GM12878 (cell line): ENCODE measurements around the gene ARID3A.

ENCODE experiments used
- ATF2 ChIP-seq: IDR thresholded peaks from 2 replicates; pipeline ENCODE4 v1.6.1; 2012; ENCODE audit warnings: low read length, inconsistent platforms
- CBX3 ChIP-seq: fragments of 200-600 bp; sonication (generic); IDR thresholded peaks from 2 replicates; pipeline ENCODE4 v1.6.1; 2016; ENCODE audit warnings: low read depth, borderline replicate concordance
- CHD1 ChIP-seq: IDR thresholded peaks from 2 replicates; pipeline ENCODE4 v1.6.1; 2012; ENCODE audit warnings: low read depth, low read length, improper control_type of control experiment
- CTCF ChIP-seq, 3 experiments: IDR thresholded peaks in 2 of 3; conservative IDR thresholded peaks in 1 of 3; 2 replicates each; pipeline ENCODE4 v1.5.1; 2011; ENCODE audit warnings: low read depth in 3 of 3, low read length in 3 of 3, mild to moderate bottlenecking in 3 of 3, control low read depth in 2 of 3, moderate library complexity in 2 of 3, inconsistent platforms in 1 of 3, mixed read lengths in 1 of 3; ENCODE audit not compliant: control insufficient read depth in 2 of 3, insufficient read depth in 1 of 3; ENCODE audit errors: extremely low read depth in 1 of 3
- ESRRA ChIP-seq: IDR thresholded peaks from 2 replicates; pipeline ENCODE4 v1.6.1; 2012; ENCODE audit warnings: mild to moderate bottlenecking, low read length, improper control_type of control experiment
- EZH2 ChIP-seq: IDR thresholded peaks from 2 replicates; pipeline ENCODE4 v1.6.1; 2012; ENCODE audit warnings: low read depth, mild to moderate bottlenecking, control low read depth, inconsistent platforms, low read length, borderline replicate concordance; ENCODE audit not compliant: control insufficient read depth
- KAT2A ChIP-seq: conservative IDR thresholded peaks from 2 replicates; pipeline ENCODE4 v1.6.1; 2011; ENCODE audit warnings: low read depth, low read length; ENCODE audit not compliant: control insufficient read depth
- MAX ChIP-seq: IDR thresholded peaks from 2 replicates; pipeline ENCODE4 v1.6.1; 2012; ENCODE audit warnings: low read depth, low read length, improper control_type of control experiment
- NFIC ChIP-seq: IDR thresholded peaks from 2 replicates; pipeline ENCODE4 v1.6.1; 2012; ENCODE audit warnings: low read depth, mild to moderate bottlenecking, inconsistent platforms, low read length, moderate library complexity
- NKRF ChIP-seq: fragments of 450-650 bp; conservative IDR thresholded peaks from 2 replicates; pipeline ENCODE4 v1.6.1; 2017; ENCODE audit warnings: mild to moderate bottlenecking, moderate library complexity
- POLR2A ChIP-seq: IDR thresholded peaks from 2 replicates; pipeline ENCODE4 v1.6.1; 2011; ENCODE audit warnings: low read depth, mild to moderate bottlenecking, low read length
- SMARCA5 ChIP-seq: fragments of 450-650 bp; IDR thresholded peaks from 2 replicates; pipeline ENCODE4 v1.6.1; 2017; ENCODE audit warnings: mild to moderate bottlenecking
- SREBF2 ChIP-seq: IDR thresholded peaks from 2 replicates; pipeline ENCODE4 v1.6.1; 2012; ENCODE audit warnings: mild to moderate bottlenecking, low read length
- ZNF274 ChIP-seq: IDR thresholded peaks from one replicate; pipeline ENCODE4 v1.8.0; 2011; ENCODE audit not compliant: insufficient read length, insufficient read depth

DNA sequence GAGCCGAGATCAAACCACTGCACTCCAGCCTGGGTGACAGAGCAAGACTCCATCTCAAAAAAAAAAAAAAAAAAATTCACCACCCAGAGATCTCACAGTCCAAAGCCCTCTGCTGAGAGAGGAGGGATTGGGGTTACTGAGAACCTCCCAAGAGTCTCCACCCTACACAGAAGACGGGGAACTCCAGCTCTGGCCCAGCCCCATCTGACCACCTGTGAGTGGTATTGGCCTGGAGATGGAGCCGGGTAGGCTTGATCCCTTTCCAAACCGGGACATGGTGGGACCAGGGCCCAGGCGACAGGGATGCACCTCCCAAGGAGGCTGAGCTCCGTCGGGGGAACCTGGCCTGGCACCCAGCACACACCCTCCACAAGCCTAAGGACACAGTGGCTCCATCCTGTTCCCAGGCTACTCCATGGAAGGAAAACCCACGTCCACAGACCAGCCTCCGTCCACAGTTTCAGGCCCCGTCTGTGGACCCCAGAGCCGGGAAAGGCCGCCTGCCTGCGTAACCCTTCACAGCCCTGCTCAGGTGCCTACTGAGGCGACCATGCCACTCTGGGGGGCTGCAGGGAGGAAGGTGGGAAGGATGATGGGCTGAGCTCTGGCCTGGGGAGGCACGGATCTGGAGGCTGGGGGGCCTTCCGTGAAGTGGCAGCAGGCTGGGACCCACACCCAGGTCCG lies 93.2 kb downstream of the ARID3A start:
- TF ChIP-seq ATF2 (no peak), SMARCA5 (no peak), EZH2 (no peak), ZNF274 (no peak), KAT2A (no peak), POLR2A (peak; percentile 31; the same call in 1 of the 2 replicates), SREBF2 (no peak), CHD1 (no peak), NKRF (no peak), NFIC (no peak), ESRRA (no peak), MAX (no peak), CBX3 (no peak), CTCF (IDR thresholded peaks at IDR 0.05 in 2 of 3, conservative IDR thresholded peaks at IDR 0.05 in 1 of 3; ENCODE audit: control insufficient read depth in 2 of 3, extremely low read depth in 1 of 3, insufficient read depth in 1 of 3, low read depth in 3 of 3, low read length in 3 of 3) (no peak)
